ENCODE results near the gene HSPG2. TPM values are rescaled to one million over a fixed set of nuclear protein-coding genes. Genes with fewer than 3 reads are reported as not detected.

HSPG2 gene
- total RNA-seq, 1 experiment from 2014 or later, result 171 TPM

- intact Hi-C loops (cut with micrococcal nuclease; ENCODE audit: unreplicated experiment), result no loop called here
- TF ChIP-seq POLR2AphosphoS5 (IDR thresholded peaks at IDR 0.05; ENCODE audit: low read depth, low read length), result no peak
- TF ChIP-seq CTCF (IDR thresholded peaks at IDR 0.05), result no peak
- TF ChIP-seq TCF7L2 (IDR thresholded peaks at IDR 0.05; ENCODE audit: low read depth, low read length), result no peak
- TF ChIP-seq REST (IDR thresholded peaks at IDR 0.05; ENCODE audit: insufficient read depth in 1 of 2, low read depth in 2 of 2, low read length in 1 of 2), result no peak
- no peak for TF ChIP-seq SIN3A (IDR thresholded peaks at IDR 0.05; ENCODE audit: borderline replicate concordance, insufficient read depth, low read depth, low read length)
- CTCF ChIA-PET, result no interaction called here
- ATAC-seq (no peak), DNase-seq (ENCODE audit: low read depth, low spot score) (no peak)
- Histone ChIP-seq H3K4me3 (ENCODE audit: low read depth in 2 of 2, low read length in 2 of 2) (no peak overlapping the region), H3K27me3 (ENCODE audit: control insufficient read depth, insufficient read depth, low read length) (no peaks in the 10 kb centered on the region), H3K27ac (ENCODE audit: low read length) (no peak overlapping the region), H3K9me3 (ENCODE audit: control insufficient read depth, insufficient read depth, low read depth, low read length) (no peaks in the 10 kb centered on the region), H3K4me1 (ENCODE audit: control insufficient read depth, insufficient read depth, low read length) (no peaks in the 10 kb centered on the region), H3K36me3 (ENCODE audit: control insufficient read depth, insufficient read depth, low read length) (peaks cover 6% of the 10 kb centered on the region; the same call in 1 of the 2 replicates)
- in situ Hi-C loops (cut with HindIII; ENCODE audit: low pct_unique_long_range_greater_than_20kb, low sequenced_read_pairs), result no loop called here
- POLR2A ChIA-PET, result no interaction called here
- BruUV-seq (replicated peaks), result no TSS peak
These were observed 79.1 kb downstream of the HSPG2 start for GRCh38 chr1:21857840-21858670.

- H3K4me3 ChIP-seq (ENCODE audit: low read depth in 2 of 2, low read length in 2 of 2), result no peak overlapping the region
- ChIA-PET POLR2A (no interaction called here), CTCF (interaction anchor here (0.6 kb wide), 1 partner anchor 115 kb away, joined by 6 read pairs; no protein-coding TSS in a partner anchor)
- intact Hi-C loops (cut with micrococcal nuclease; ENCODE audit: unreplicated experiment), result no loop called here
- TF ChIP-seq CTCF (IDR thresholded peaks at IDR 0.05) (no peak), TCF7L2 (IDR thresholded peaks at IDR 0.05; ENCODE audit: low read depth, low read length) (no peak), POLR2AphosphoS5 (IDR thresholded peaks at IDR 0.05; ENCODE audit: low read depth, low read length) (no peak), SIN3A (IDR thresholded peaks at IDR 0.05; ENCODE audit: borderline replicate concordance, insufficient read depth, low read depth, low read length) (no peak), REST (IDR thresholded peaks at IDR 0.05; ENCODE audit: insufficient read depth in 1 of 2, low read depth in 2 of 2, low read length in 1 of 2) (no peak)
- H3K27me3 ChIP-seq (ENCODE audit: control insufficient read depth, insufficient read depth, low read length), result no peaks in the 10 kb centered on the region
- DNase-seq (ENCODE audit: low read depth, low spot score), result no peak
- ATAC-seq, result no peak
- BruUV-seq (replicated peaks), result no TSS peak
- peaks cover 6% of the 10 kb centered on the region; the same call in 1 of the 2 replicates for H3K36me3 ChIP-seq (ENCODE audit: control insufficient read depth, insufficient read depth, low read length)
- no peaks in the 10 kb centered on the region for H3K9me3 ChIP-seq (ENCODE audit: control insufficient read depth, insufficient read depth, low read depth, low read length)
- no peak overlapping the region for H3K27ac ChIP-seq (ENCODE audit: low read length)
- in situ Hi-C loops (cut with HindIII; ENCODE audit: low pct_unique_long_range_greater_than_20kb, low sequenced_read_pairs), result no loop called here
- no peaks in the 10 kb centered on the region for H3K4me1 ChIP-seq (ENCODE audit: control insufficient read depth, insufficient read depth, low read length)
These were observed 79.8 kb downstream of the HSPG2 start for GRCh38 chr1:21857142-21857839.

Measured in Panc1 (cell line).